Muscle of arm (tissue), 12 donors: ENCODE data around the gene ZNF423. TPM values are rescaled to one million over a fixed set of nuclear protein-coding genes. Genes with fewer than 3 reads are reported as not detected.

Experiments used
- DNase-seq: peaks from one replicate; pipeline ENCODE4 v3.0.0-alpha.2; 2013
- polyA plus RNA-seq, 12 donors: library from polyadenylated mRNA; unstranded; fragments of 120-200 nt; gene quantifications; one replicate each; pipeline ENCODE4 v1.2.1, GENCODE V29; 2013; ENCODE audit not compliant: insufficient read length in 12 of 12

The ZNF423 gene
- polyA plus RNA-seq, 12 donors, result 22.6 to 37.5 (median 25.9) TPM; not detected in 1

DNA sequence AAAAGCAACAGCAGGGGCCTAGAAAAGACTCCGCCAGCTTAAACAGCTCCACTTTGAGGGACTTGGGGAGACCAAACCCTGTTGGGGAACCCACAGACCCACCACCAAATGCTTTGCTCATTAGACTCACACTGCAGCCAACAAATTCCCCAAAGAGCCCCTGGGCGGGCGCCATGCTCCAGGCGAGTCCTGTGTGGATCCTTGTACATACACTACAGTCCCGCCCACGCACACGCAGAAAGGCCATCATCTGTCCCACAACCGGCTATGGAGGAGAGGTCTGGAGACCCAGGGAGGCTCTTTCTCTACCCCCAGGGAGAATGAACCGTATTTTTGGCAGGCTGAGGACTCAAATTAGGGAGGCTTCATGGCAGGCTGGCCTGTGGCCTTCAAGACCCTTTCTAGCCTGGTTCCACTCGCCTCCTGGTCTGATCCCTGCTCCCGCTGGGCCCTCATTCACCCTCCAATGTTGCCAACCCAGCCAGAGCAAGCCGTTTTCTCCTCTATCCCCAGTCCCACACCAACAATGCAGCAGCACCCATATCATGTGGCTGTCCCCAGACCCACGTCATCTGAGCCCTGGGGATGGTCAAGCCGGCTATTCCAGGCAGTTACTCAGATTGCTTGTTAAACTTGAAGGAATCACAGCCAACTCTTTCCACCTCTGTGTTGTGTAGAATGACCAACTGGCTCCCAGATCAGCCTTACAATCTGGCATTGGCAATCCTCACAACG is 27.2 kb downstream of the ZNF423 start:
- DNase-seq, result no peak

GRCh38 chr16:49827805-49828438 is 28.0 kb downstream of the ZNF423 start:
- DNase-seq, result no peak

- no peak for DNase-seq
These were observed 29.4 kb downstream of the ZNF423 start for GRCh38 chr16:49826515-49826914.

- no peak for DNase-seq
These were observed 30.9 kb downstream of the ZNF423 start for GRCh38 chr16:49825041-49825440.

DNA sequence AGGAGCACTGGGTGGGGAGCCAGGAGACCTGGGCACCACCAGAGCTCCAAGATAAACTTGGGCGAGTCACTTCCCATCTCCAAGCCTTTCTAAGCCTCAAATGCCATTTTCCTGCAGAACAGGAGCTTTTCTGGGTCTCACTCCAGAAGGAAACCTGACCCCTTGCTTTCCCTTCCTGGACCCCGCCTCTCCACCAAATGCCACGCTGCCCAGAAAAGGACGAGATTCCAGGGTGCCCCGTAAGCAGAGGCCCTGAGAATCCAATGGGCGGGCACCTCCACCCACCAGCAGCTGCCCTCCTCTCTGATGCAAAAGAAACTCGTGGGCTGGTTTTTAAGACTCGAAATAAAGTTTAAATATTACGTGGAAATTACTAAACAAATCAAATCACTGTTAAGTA is 31.3 kb downstream of the ZNF423 start:
- no peak for DNase-seq

DNA sequence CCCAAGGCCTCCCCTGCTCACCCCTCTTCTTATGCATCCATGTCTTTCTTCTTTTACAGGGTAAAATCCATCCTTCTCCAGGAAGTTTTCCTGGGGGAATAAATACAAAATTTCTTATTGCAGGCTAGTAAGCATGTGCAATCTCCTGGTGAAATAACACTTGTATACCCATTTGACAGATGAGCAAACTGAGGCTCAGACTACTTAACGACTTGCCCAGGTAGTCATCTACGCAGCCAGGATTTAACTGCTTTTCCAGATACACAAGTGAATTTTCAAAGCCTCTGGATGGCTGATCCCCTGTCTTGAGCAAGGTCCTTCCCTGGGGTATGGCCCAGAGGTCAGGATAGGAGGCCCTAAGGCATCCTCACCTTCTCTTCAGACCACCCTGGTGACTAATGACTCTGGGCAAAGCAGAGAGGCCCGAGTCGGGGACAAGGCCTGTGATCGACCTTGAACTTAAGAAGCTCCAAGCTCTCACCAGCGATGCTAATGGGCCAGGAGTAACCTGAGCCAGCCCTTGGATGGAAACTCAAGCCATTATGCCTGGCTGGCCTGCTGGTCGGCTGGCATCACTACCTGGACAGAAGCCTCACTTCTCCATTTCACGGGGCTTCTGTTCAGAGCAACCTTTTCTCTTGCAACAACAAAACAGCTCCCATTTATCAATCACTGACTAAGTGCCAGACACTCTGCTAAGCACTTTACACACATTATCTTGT is 33.1 kb downstream of the ZNF423 start:
- DNase-seq, result no peak

DNA sequence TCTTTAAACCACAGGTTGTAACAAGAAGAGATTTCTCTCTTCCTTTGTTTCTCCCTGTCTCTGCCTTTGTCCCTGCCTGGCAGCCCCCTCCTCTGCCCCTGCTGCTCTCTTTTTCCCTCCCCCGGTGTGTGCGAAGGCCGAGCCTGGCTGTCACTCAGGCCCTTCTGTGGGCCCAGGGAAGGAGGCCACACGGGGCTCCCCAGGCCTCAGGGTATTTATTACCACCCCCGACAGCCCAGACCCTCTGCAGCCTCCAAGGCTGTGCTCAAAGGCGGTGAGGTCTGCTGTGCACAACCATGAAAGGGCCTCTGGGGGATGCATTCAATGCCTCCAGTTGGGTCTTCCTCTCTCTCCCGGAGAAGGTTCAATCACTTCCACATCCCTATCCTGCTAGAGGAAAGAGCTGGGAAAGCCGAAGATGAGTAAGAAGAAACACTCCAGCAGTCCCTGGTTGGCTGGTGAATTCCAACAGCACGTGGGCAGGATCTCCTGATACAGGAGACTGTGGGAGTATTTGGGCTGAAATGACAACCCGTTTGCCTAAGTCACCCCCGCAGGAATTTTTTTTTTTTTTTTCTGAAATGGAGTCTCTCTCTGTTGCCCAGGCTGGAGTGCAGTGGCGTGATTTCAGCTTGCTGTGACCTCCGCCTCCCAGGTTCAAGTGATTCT is 34.2 kb downstream of the ZNF423 start:
- DNase-seq, result no peak

GRCh38 chr16:49821156-49821555 is 34.8 kb downstream of the ZNF423 start:
- DNase-seq, result no peak

GRCh38 chr16:49817754-49818507 is 38.0 kb downstream of the ZNF423 start:
- no peak for DNase-seq

- DNase-seq, result no peak
These were observed 39.0 kb downstream of the ZNF423 start for GRCh38 chr16:49816875-49817274.

- DNase-seq, result peak; percentile 56
These were observed 44.1 kb downstream of the ZNF423 start for GRCh38 chr16:49811644-49812334.

GRCh38 chr16:49810831-49811230 is 45.1 kb downstream of the ZNF423 start:
- DNase-seq, result no peak

DNA sequence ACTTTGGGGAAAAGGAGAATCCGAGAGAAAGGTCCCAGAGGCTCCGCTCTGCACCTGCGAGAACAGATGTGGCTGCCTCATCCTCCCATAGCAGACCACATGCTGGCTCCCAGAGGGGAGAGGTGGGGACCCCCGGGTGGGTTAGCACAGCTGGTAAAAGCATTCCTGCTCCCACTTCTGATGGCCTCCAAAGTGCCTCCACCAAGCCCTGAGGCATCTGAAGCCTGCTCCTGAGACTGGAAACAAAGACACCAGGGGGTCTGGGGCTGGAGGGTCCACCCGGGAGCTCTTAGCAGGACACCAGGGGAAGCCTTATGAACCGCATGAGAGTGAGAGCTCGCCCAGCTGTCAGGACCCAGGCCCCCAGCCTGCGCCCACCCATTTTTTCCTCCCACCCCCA is 46.4 kb downstream of the ZNF423 start:
- no peak for DNase-seq

GRCh38 chr16:49809062-49809461 is 46.9 kb downstream of the ZNF423 start:
- DNase-seq, result no peak

GRCh38 chr16:49806446-49806845 is 49.5 kb downstream of the ZNF423 start:
- DNase-seq, result no peak

GRCh38 chr16:49801290-49801689 is 54.6 kb downstream of the ZNF423 start:
- no peak for DNase-seq

DNA sequence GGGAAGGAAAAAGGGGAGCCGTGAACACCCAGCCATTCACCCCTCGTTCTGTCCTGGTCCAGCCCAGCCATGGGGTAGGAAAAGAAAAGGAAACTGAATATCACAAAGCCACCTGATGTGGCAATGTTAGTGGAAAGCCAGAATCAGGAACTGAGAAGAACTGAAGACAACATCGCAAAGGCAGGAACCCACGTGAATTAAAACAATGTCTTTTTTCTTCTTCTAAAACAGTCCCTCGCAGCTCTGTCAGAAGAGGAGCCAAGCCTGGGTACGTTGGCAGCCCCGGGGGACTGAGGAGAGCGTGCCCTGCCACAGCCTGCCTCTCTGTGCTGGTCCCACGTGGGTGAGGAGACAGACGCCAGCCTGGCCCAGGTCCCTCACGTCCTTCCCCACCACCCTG is 55.0 kb downstream of the ZNF423 start:
- DNase-seq, result no peak

DNA sequence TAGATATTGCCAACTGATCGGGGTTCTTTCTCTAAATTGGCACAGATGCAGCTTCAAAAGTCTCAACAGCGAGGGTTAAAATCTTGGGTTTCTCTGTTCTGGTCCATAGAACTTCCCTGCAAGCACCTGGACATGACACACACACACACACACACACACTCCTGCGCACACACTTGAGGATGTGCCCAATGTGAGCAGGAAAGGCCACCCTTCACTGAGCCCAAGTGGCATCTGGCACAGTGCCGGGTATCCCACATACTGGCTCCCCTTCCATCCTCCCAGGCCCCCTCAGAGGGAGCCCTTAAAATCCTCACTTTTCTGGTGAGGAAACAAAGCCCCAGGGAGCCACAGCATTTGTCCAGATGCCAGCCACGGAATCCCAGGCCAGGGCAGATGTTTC is 55.5 kb downstream of the ZNF423 start:
- no peak for DNase-seq

GRCh38 chr16:49799172-49799571 is 56.7 kb downstream of the ZNF423 start:
- no peak for DNase-seq

DNA sequence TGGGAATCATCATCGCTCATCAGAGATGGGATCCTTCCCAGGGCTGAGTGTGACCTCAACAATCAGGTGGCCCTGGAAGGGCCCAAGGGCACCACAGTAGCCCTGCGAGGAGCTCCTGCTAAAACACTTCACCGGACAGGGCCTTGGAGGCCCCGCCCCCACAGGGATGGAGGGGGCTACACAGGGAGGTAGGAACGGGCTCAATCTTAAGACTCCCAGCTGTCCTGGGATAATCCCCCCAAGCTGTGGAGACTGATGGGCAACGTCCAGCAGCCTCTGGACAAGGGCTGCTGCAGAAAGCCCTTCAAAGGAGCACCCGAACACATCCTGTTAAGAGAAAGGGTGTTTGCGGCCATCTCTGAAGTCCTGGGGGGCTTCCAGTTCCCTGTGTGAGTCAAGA is 60.4 kb downstream of the ZNF423 start:
- no peak for DNase-seq

DNA sequence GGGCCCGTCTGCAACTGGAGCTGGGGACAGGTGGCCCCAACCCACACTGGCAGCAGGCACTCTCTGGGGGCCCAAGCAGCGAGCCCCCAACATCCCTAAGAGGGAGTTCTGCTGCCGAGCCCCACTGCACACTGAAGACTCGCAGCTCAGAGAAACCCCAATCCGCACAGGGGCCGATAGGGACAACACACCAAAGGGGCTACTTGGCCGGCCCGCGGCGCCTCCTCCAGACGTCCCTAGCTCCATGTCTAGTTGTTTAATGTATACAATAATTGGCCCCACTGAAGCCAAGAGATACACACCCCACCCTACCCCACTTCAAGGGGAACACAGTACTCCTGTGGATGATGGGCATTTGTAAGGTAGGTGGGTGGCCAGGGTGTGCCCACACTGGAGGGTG is 62.7 kb downstream of the ZNF423 start:
- DNase-seq, result no peak
